22Rv1 (cell line): Measurements from ENCODE around the gene TTBK1.

Source experiments
- CTCF ChIP-seq: fragments of 450-650 bp; IDR thresholded peaks from 2 replicates; pipeline ENCODE4 v1.5.1; 2017; ENCODE audit warnings: mild to moderate bottlenecking
- ZFX ChIP-seq: fragments of 450-650 bp; IDR thresholded peaks from 2 replicates; pipeline ENCODE4 v1.6.1; 2017; ENCODE audit warnings: antibody characterized with exemption, borderline replicate concordance

GRCh38 chr6:43274916-43275597, 31.8 kb downstream of the TTBK1 start:
- TF ChIP-seq CTCF (no peak), ZFX (no peak)
